T47D (cell line): ENCODE measurements around the gene ARAP2.

Source experiments
- DNase-seq, 2 experiments: peaks; one replicate each; pipeline versions ENCODE4 v3.0.0 to v3.0.0-alpha.2; 2011 to 2012; ENCODE audit warnings: low read depth in 1 of 2, low spot score in 1 of 2
- JUND ChIP-seq: IDR thresholded peaks from 2 replicates; pipeline ENCODE4 v1.6.1; 2012; ENCODE audit warnings: low read depth
- in situ Hi-C: cut with HindIII; loops from 2 replicates; pipeline ENCODE4 v1.10.0; 2016; ENCODE audit warnings: low sequenced_read_pairs, low pct_unique_long_range_greater_than_20kb

Gene ARAP2

GRCh38 chr4:36278789-36279188 lies 34.5 kb upstream of the ARAP2 start:
- no peak for TF ChIP-seq JUND
- in situ Hi-C loops: no loop called here
- DNase-seq: no peak

DNA sequence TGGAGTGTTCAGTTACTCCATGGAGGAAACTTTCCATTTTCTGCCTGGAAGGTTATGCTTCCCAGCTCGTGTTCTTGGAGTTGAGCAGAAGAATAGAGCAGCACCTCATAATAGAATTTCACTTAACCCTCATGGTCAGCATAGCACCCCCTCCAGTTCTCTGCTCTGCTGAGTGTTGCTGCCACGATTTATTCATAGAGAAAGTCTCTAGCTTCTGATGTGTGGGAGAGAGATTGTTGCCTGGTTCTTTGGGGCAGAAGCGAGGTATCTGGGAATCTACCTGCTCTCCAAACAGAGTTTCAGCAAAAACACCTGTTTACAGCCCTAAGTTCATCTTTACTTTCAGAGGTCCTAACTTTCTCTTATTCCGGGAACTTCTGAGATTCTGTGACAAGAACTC lies 33.2 kb upstream of the ARAP2 start:
- TF ChIP-seq JUND: no peak
- in situ Hi-C loops: no loop called here
- DNase-seq: no peak

GRCh38 chr4:36274158-36274557 lies 29.8 kb upstream of the ARAP2 start:
- in situ Hi-C loops: no loop called here
- no peak for DNase-seq
- no peak for TF ChIP-seq JUND

- in situ Hi-C loops: no loop called here
- DNase-seq: no peak
- no peak for TF ChIP-seq JUND
These were observed 29.0 kb upstream of the ARAP2 start for GRCh38 chr4:36273276-36273675.

DNA sequence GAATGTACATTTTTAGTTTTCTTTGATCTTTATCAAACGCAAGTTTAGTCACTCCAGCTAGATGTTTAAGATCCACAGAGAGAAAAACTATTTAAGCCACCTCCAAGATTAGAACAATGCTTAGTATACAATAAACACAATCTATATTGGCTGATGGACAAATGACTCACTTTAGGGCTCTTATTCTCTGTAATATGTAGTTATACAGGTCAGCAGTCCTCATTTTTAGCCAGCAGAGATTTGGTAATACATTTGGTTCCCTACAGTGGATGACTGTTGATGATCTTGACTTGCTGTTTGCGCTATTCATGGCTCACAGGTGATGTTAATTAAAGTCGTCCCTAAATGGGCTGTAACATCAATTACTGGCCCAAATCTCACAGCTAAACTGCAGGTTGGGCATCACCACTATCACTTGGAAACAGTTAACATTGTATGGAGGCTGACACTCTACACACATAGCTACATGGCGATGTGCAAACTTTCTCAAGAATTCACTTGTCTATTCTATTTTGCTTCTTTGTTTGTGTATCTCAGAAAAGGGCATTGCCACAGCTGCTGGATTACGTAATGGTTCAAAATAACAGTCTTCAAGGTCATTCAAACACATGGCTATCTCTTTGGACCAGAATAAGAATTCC lies 25.3 kb upstream of the ARAP2 start:
- in situ Hi-C loops: no loop called here
- no peak for DNase-seq
- TF ChIP-seq JUND: no peak

DNA sequence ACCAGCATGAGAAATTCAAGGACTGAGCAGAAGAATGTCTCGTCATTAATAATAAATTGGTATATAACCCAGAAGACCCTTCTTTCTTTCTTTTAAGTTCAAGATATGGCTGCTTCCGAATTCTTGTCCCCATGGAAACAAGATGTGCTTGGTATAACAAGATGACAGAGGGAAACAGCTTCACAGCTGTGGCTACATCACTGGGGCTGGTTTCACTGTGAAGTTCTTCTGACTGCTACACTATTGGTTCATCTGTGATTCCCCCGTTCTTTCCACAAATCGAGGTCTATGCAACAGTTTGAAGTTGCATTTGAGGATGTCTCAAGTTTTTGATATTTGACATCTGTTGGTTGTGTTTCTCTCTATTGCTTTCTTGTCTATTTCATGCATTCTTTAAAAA lies 24.8 kb upstream of the ARAP2 start:
- no peak for DNase-seq
- TF ChIP-seq JUND: no peak
- in situ Hi-C loops: no loop called here

GRCh38 chr4:36267486-36268268 lies 23.4 kb upstream of the ARAP2 start:
- no peak; the same call in 1 of the 2 replicates for TF ChIP-seq JUND
- in situ Hi-C loops: no loop called here
- peak in 1 of 2 experiments; percentile 22 for DNase-seq

GRCh38 chr4:36264207-36264826 lies 20.0 kb upstream of the ARAP2 start:
- DNase-seq: no peak
- TF ChIP-seq JUND: no peak
- in situ Hi-C loops: no loop called here

DNA sequence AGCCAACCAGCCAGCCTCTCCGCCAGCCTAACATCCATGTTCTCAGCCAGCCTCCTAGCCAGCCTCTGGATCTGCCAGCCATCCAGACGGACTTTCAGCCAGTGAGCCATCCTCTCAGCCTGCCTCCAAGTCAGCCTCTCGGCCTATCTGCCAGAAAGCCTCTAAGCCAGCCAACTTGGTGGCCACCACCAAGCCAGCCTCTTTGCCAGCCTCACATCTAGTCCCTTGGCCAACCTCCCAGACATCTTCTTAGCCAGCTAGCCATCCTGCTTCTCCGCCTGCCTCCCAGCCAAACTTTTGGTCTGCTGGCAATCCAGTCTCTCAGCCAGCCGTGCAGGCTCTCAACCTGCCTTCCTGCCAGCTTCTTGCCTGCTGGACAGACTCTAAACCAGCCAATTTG lies 16.4 kb upstream of the ARAP2 start:
- DNase-seq: no peak
- in situ Hi-C loops: no loop called here
- no peak for TF ChIP-seq JUND

- in situ Hi-C loops: no loop called here
- TF ChIP-seq JUND: no peak
- DNase-seq: no peak
These were observed 12.1 kb upstream of the ARAP2 start for GRCh38 chr4:36256398-36256891.

- DNase-seq: no peak
- in situ Hi-C loops: no loop called here
These were observed 11.3 kb upstream of the ARAP2 start for GRCh38 chr4:36255577-36255976.

DNA sequence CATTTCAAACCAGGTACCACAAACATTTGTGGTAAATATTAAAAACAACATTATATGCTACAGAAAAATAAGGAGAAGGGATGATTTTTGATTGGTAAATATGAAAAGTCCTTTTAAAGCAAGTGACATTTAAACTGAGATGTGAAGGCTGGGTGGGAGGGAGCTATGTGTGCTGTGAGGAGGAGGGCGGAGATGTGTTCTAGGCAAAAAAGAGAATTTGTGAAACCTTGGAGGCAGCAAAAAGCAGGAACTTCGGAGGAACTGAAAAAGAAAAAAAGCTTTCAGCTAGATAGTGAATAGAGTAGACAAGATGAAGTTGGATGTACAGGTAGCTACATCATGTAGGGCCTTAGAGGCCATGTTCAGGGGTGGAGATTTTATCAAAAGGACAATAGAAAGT lies 10.1 kb upstream of the ARAP2 start:
- in situ Hi-C loops: no loop called here
- TF ChIP-seq JUND: no peak
- DNase-seq: no peak

More at GRCh38 chr4:36255577-36255976, 11.3 kb upstream of the ARAP2 start:
- no peak for TF ChIP-seq JUND

DNA sequence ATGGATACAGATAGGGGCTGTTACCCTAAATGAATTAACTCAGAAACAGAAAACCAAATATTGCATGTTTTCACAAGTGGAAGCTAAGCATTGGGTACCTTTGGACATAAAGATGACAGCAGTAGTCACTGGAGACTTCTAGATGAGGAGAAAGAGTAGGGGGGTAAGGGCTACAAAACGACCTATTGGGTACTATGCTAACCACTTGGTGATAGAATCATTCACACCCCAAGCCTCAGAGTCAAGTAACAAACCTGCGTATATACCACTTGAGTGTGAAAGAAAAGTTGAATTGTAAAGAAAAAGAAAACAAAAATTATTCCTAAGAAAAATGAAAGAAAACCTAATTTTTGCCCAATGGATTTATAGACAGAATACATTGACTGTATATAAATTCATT lies 7.7 kb upstream of the ARAP2 start:
- no peak for TF ChIP-seq JUND
- in situ Hi-C loops: no loop called here
- no peak for DNase-seq
